ENCODE measurements around the gene ZNF581.

Gene ZNF581

GRCh38 chr19:55625004-55625326 is 18.5 kb upstream of the ZNF581 start:
- DNase-seq (ENCODE audit: extremely low read depth in 1 of 2, low read depth in 1 of 2) = no peak

GRCh38 chr19:55626350-55626749 is 17.1 kb upstream of the ZNF581 start:
- no peak for DNase-seq (ENCODE audit: extremely low read depth in 1 of 2, low read depth in 1 of 2)

- DNase-seq (ENCODE audit: extremely low read depth in 1 of 2, low read depth in 1 of 2) = peak; percentile 67 to 71
These were observed 11.0 kb upstream of the ZNF581 start for GRCh38 chr19:55632463-55632834.

- no peak for DNase-seq (ENCODE audit: extremely low read depth in 1 of 2, low read depth in 1 of 2)
These were observed 9.6 kb upstream of the ZNF581 start for GRCh38 chr19:55633861-55634260.

DNA sequence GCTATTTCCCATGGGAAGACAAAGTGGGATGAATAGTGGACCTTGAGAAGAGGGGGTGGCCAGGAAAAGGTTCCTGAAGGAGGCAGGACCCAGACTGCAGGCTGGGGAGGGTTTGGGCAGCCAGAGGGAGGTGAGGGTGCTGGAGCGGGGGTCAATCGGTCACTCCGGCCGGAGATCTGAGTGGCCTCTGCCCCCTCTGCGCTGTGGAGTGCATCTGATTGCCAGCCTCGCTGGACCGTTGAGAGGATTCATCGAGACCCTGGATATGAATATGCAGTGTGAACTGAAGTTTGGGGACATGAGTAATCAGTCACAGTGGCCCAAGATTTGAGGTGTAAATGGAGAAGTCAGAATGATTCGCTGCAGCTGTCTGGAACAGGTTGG is 8.1 kb upstream of the ZNF581 start:
- DNase-seq (ENCODE audit: extremely low read depth in 1 of 2, low read depth in 1 of 2) = no peak

DNA sequence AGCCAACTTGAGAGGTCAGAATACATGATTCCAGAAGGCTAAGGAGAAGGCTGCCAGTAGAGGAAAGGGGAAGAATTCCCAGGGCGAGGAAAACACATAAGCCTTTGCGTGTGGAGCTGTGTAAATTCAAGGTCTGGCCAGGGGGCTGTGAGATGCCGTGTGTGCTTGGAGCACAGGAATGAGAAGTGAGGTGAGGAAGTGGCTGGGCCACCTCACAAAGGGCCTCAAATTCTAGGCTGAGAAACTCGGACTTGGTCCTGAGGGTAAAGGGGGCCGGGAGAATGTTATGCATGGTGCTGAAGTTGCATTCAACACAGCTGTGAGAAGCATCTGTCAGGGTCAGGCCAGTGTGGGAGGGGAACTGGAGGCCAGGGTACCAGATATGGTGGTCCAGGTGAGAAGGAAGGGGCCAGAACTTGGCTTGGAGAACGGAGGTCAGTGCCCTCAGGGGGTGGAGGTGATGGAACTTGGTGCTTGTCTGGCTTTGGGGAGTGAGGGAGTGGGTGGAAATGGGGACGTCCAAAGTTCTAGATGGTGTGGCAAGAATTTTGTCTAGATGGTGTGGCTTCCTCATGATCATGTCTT is 7.5 kb upstream of the ZNF581 start:
- DNase-seq (ENCODE audit: extremely low read depth in 1 of 2, low read depth in 1 of 2) = no peak

GRCh38 chr19:55636723-55637122 is 6.7 kb upstream of the ZNF581 start:
- DNase-seq (ENCODE audit: extremely low read depth in 1 of 2, low read depth in 1 of 2) = no peak

DNA sequence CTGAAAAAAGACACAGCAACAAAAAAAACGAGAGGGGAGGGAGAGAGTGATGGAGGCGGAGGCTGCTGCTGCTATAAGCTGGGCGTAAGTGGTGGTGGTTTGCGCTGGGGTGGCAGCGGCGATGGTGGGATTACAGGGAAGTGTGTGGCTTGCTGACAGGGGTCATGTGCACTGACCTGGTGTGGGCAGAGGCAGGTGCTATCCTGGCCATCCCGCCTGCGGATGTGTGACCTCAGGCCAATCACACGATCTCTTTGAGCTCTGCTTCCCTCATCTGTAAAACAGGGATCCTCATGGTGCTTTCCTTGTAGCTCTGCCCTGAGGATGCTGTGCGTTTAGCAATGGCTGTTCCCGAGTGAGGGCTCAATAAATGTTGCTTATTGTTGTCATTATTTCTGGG is 5.9 kb upstream of the ZNF581 start:
- no peak for DNase-seq (ENCODE audit: extremely low read depth in 1 of 2, low read depth in 1 of 2)

GRCh38 chr19:55638864-55639359 is 4.5 kb upstream of the ZNF581 start:
- DNase-seq (ENCODE audit: extremely low read depth in 1 of 2, low read depth in 1 of 2) = no peak

- peak in 1 of 2 donors; percentile 53 for DNase-seq (ENCODE audit: extremely low read depth in 1 of 2, low read depth in 1 of 2)
These were observed 3.3 kb upstream of the ZNF581 start for GRCh38 chr19:55640043-55640576.

DNA sequence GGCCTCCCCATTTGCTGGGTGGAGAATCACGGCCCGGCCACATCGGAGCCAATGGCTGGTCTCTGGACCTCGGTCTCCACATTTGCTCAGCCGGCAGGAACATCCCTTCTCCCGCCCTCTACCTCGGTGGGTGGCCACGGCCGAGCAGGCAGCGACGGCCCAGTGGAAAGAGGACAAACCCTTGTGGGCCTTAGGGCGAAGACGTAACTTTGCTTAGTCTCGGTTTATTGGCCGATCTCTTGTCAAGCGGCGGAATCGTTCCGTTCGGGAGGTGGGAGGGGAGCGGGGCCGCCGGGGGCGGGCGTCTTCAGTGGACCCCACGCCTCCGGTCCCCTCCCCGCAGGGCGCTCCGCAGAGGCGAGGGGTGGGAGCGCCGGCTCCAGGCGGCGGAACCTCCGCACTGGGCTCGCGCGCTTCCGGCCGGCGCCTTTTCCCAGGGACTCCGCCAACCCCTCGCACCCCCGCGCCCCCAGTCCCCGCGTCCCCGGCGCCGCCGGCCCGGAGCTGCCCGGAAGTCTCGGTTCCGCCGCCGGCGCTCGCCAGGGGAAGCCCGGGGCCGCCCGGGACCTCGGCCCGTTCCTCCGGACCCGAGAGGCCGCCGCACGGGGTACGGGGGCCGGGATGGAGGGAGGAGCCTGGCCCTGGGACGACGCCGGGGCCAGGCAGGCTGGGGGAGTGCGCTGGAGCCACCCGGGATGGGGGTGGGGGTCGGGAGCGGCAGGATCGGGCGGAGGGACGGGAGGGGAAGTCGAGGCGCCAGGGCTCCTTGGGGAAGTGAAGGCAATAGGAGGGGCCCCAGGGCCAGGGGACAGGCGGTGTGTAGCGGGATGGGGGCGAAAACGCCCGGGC is 2.6 kb upstream of the ZNF581 start, which contains the start of gene ZNF580:
TSS of gene ZNF580 (plus strand) at position 426 of the 849 bp plus-strand sequence. CDS start 1,507 bp downstream, outside the sequence.
- peak in 1 of 2 donors; percentile 43 for DNase-seq (ENCODE audit: extremely low read depth in 1 of 2, low read depth in 1 of 2)

GRCh38 chr19:55641426-55642152 is 1.9 kb upstream of the ZNF581 start:
- no peak for DNase-seq (ENCODE audit: extremely low read depth in 1 of 2, low read depth in 1 of 2)

DNA sequence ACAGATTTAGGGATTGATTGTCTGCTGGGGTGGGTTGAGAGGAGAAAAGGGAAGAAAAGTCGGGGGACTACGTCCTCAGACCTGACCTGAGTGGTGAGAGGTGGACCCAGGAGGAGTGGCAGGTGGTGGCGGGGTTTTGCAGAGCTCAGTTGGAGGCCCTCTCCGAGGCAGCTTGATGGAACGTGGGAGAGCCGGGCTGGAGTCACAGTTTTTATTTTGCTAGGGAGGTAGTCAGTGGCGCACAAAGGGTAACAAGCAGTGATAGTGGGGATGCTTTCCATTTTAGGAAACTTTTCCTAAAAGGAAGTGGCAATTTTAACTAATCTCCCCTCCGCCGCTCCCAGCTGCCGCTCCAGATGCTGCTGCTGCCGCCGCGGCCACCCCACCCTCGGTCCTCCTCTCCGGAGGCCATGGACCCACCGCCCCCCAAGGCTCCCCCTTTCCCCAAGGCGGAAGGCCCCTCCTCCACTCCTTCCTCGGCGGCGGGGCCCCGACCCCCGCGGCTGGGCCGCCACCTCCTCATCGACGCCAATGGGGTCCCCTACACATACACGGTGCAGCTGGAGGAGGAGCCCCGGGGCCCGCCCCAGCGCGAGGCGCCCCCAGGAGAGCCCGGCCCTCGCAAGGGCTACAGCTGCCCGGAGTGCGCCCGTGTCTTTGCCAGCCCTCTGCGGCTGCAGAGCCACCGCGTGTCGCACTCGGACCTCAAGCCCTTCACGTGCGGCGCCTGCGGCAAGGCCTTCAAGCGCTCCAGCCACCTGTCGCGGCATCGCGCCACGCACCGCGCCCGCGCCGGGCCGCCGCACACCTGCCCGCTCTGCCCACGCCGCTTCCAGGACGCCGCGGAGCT is 1.1 kb upstream of the ZNF581 start:
- no peak for DNase-seq (ENCODE audit: extremely low read depth in 1 of 2, low read depth in 1 of 2)

DNA sequence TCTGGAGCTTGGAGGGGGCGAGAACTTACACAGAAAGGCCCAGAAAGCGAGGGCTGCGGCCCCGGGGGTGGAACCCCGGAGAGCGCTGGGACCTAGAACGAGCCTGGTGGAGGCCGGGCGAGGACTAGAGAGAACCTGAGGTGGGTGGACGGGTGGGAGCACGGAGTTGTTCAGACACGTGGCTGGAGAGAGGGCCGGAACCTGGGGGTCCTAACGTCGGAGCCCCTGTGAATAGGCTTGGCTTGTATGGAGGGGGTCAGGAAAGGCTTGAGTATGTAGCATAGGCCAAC is 383 bp downstream of the ZNF581 start:
- DNase-seq (ENCODE audit: extremely low read depth in 1 of 2, low read depth in 1 of 2) = no peak

DNA sequence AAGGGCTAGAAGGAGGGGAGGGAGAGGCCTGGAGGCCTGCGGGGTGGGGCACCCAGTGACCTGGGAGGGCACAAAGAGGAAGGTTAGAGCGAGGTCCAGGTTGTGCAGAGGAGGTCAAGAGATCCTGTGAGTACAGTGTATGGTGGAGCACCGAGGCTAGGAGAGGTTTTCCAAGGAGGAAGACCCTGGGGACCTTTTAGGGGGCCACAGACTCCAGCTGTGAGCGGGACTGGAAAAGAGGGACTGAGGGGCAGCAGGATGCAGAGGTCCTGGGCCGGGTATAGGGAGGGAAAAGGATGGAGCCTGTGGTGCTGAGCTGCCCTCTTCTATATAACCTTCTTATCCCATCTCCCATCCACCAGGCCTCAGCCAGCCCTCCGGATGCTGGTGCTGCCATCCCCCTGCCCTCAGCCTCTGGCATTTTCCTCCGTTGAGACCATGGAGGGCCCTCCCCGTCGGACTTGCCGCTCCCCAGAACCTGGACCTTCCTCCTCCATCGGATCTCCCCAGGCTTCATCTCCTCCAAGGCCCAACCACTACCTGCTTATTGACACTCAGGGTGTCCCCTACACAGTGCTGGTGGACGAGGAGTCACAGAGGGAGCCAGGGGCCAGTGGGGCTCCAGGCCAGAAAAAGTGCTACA is 863 bp downstream of the ZNF581 start:
- DNase-seq (ENCODE audit: extremely low read depth in 1 of 2, low read depth in 1 of 2) = no peak

- DNase-seq (ENCODE audit: extremely low read depth in 1 of 2, low read depth in 1 of 2) = no peak
These were observed 1.5 kb downstream of the ZNF581 start for GRCh38 chr19:55644842-55645511.

GRCh38 chr19:55645512-55645881 is 2.0 kb downstream of the ZNF581 start:
- DNase-seq (ENCODE audit: extremely low read depth in 1 of 2, low read depth in 1 of 2) = no peak

GRCh38 chr19:55646889-55647731 is 3.7 kb downstream of the ZNF581 start:
- DNase-seq (ENCODE audit: extremely low read depth in 1 of 2, low read depth in 1 of 2) = no peak

Data from activated CD8-positive, alpha-beta memory T cell treated with anti-CD3 and anti-CD28 coated beads for 1 hour (primary cell).